ENCODE results near the gene ARL5A.
A peak's percentile ranks its signal among the peaks of the same experiment; 100 is the strongest.

Gene ARL5A

GRCh38 chr2:151776367-151776766 is 51.9 kb downstream of the ARL5A start:
- no peak overlapping the region for H3K4me3 ChIP-seq (ENCODE audit: low read length)
- peaks cover 21% of the 10 kb centered on the region for H3K4me1 ChIP-seq (ENCODE audit: control insufficient read depth, insufficient read depth, low read length)
- H3K4me2 ChIP-seq (ENCODE audit: low read length), result no peak overlapping the region
- H3K36me3 ChIP-seq (ENCODE audit: insufficient read depth, low read length), result peaks cover 13% of the 10 kb centered on the region
- no peaks in the 10 kb centered on the region for H3K9me3 ChIP-seq (replicated peaks; ENCODE audit: low read length)
- no peak overlapping the region for H3K9ac ChIP-seq (ENCODE audit: low read depth, low read length)
- no peaks in the 10 kb centered on the region for H3K27me3 ChIP-seq (ENCODE audit: control insufficient read depth, insufficient read depth, low read length)

DNA sequence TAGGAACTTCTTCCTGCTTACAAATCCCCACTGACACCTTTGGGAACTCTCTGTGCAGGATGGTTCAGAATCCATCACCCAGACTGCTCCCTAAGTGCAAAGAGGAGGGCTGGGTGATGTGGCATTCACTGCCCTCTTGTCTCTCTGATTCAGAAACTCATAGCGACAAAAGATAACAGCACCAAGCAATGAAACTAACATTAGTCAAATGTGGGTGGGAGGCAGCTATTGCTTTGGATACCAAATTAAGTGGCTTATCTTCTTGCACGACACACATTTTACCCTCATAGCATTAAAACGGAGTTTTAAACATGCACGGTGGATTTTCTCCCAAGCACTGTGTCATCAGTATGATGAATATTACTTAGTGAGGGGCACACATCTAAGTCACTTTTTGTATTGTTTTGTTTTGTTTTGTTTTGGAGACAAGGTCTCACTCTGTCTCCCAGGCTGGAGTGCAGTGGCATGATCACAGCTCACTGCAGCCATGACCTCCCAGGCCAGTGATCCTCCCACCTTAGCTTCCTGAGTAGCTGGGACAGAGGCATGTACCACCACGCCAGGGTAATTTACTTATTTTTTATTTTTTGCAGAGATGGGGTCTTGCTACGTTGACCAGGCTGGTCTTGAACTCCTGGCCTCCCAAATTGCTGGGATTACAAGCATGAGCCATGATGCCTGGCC is 53.0 kb downstream of the ARL5A start:
- peak overlapping the region; percentile 26 for H3K4me3 ChIP-seq (ENCODE audit: low read length)
- peaks cover 12% of the 10 kb centered on the region for H3K36me3 ChIP-seq (ENCODE audit: insufficient read depth, low read length)
- no peaks in the 10 kb centered on the region for H3K27me3 ChIP-seq (ENCODE audit: control insufficient read depth, insufficient read depth, low read length)
- no peaks in the 10 kb centered on the region for H3K9me3 ChIP-seq (replicated peaks; ENCODE audit: low read length)
- peak overlapping the region; percentile 63 for H3K9ac ChIP-seq (ENCODE audit: low read depth, low read length)
- H3K4me2 ChIP-seq (ENCODE audit: low read length), result peak overlapping the region; percentile 65
- H3K4me1 ChIP-seq (ENCODE audit: control insufficient read depth, insufficient read depth, low read length), result peaks cover 21% of the 10 kb centered on the region

DNA sequence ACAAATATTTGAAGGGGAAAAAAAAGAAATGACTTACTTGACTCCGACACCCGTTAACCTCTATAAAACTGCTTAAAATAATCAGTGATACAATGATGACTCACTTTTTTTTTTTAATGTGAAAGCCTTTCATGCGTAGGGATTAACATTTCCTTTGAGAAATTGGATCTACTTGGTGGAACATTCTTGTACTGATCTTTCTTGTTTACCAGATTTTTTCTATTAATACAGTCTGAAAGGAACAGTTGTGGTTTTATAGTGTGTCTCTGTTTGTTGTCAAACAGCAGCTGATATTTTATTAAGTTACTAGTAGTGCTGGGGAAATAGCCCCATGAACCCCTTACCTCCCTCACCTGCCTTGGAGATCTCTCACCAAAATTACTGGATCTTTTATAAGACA is 53.7 kb downstream of the ARL5A start:
- Histone ChIP-seq H3K36me3 (ENCODE audit: insufficient read depth, low read length) (peaks cover 10% of the 10 kb centered on the region), H3K4me3 (ENCODE audit: low read length) (peak overlapping the region; percentile 26), H3K9ac (ENCODE audit: low read depth, low read length) (peak overlapping the region; percentile 63)

GRCh38 chr2:151771599-151772358 is 56.4 kb downstream of the ARL5A start:
- no peaks in the 10 kb centered on the region for H3K27me3 ChIP-seq (ENCODE audit: control insufficient read depth, insufficient read depth, low read length)
- peaks cover 5% of the 10 kb centered on the region for H3K36me3 ChIP-seq (ENCODE audit: insufficient read depth, low read length)
- H3K9ac ChIP-seq (ENCODE audit: low read depth, low read length), result no peak overlapping the region
- peaks cover 29% of the 10 kb centered on the region for H3K4me1 ChIP-seq (ENCODE audit: control insufficient read depth, insufficient read depth, low read length)
- no peak overlapping the region for H3K4me2 ChIP-seq (ENCODE audit: low read length)
- H3K4me3 ChIP-seq (ENCODE audit: low read length), result no peak overlapping the region
- H3K9me3 ChIP-seq (replicated peaks; ENCODE audit: low read length), result no peaks in the 10 kb centered on the region

More for the DNA sequence above, 53.7 kb downstream of the ARL5A start:
- no peaks in the 10 kb centered on the region for H3K27me3 ChIP-seq (ENCODE audit: control insufficient read depth, insufficient read depth, low read length)
- peaks cover 21% of the 10 kb centered on the region for H3K4me1 ChIP-seq (ENCODE audit: control insufficient read depth, insufficient read depth, low read length)
- peak overlapping the region; percentile 65 for H3K4me2 ChIP-seq (ENCODE audit: low read length)
- no peaks in the 10 kb centered on the region for H3K9me3 ChIP-seq (replicated peaks; ENCODE audit: low read length)

DNA sequence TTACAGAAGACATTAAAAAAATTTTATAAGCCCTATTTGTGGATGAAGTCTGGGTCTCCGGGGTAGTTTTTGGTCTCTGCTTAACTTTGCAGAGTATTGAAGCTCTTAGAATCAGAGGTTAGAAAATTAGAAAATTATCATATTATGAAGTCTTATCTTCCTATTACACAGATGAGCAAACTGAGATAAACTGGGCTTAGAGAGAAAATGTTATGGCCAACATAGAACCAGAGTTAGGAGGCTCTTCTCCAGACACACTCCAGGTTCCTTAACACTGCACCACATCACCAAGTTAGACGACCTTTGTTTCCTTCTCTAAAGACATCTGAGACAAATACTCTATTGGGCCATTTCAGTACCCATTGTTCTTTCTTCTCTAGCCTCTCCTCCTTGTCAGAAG is 57.2 kb downstream of the ARL5A start:
- no peak overlapping the region for H3K4me3 ChIP-seq (ENCODE audit: low read length)
- no peak overlapping the region for H3K4me2 ChIP-seq (ENCODE audit: low read length)
- H3K9ac ChIP-seq (ENCODE audit: low read depth, low read length), result no peak overlapping the region

DNA sequence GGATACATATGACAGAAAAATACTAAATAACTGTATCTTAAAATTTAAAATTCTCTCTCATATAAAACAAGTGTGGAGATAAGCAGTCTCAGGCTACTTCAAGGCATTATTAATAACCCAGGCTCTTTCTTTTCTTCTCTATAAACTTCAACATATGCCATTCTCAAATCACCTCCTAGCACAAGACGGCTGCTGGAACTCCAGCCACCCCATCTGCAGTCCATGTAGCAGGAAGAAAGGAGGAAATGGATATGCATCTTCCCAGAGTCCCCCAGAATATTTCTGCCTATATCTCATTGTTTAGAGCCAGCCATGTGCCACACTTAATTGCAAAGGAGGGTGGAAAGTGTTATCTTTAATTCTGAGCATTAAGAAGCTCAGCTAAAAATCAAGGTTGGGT is 58.6 kb downstream of the ARL5A start:
- Histone ChIP-seq H3K36me3 (ENCODE audit: insufficient read depth, low read length) (no peaks in the 10 kb centered on the region), H3K4me2 (ENCODE audit: low read length) (no peak overlapping the region), H3K4me3 (ENCODE audit: low read length) (no peak overlapping the region), H3K4me1 (ENCODE audit: control insufficient read depth, insufficient read depth, low read length) (peaks cover 16% of the 10 kb centered on the region), H3K27me3 (ENCODE audit: control insufficient read depth, insufficient read depth, low read length) (no peaks in the 10 kb centered on the region), H3K9ac (ENCODE audit: low read depth, low read length) (no peak overlapping the region), H3K9me3 (replicated peaks; ENCODE audit: low read length) (no peaks in the 10 kb centered on the region)

More for the DNA sequence above, 57.2 kb downstream of the ARL5A start:
- Histone ChIP-seq H3K4me1 (ENCODE audit: control insufficient read depth, insufficient read depth, low read length) (peaks cover 29% of the 10 kb centered on the region), H3K27me3 (ENCODE audit: control insufficient read depth, insufficient read depth, low read length) (no peaks in the 10 kb centered on the region), H3K36me3 (ENCODE audit: insufficient read depth, low read length) (peaks cover 1% of the 10 kb centered on the region), H3K9me3 (replicated peaks; ENCODE audit: low read length) (no peaks in the 10 kb centered on the region)

DNA sequence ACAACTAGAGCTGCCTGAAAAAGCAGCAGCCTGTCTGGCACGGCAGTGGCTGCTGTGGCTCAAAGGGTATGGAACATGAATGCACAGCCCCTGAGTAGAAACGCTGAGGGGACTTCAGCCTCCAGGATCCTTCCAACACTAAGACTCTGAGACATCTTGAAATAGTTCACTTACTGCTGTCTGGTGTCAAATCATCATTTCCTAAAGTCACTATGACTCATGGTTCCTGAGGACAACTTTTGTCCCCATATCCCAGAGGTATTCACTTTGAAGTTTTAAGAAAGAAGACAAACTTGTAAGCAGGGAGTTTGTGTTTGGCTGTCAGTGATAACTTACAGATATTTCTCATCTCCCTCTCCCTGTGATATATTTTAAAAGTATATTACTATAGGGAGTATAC is 60.7 kb downstream of the ARL5A start:
- Histone ChIP-seq H3K9me3 (replicated peaks; ENCODE audit: low read length) (no peaks in the 10 kb centered on the region), H3K4me3 (ENCODE audit: low read length) (no peak overlapping the region), H3K4me1 (ENCODE audit: control insufficient read depth, insufficient read depth, low read length) (peaks cover 12% of the 10 kb centered on the region), H3K4me2 (ENCODE audit: low read length) (no peak overlapping the region), H3K27me3 (ENCODE audit: control insufficient read depth, insufficient read depth, low read length) (no peaks in the 10 kb centered on the region), H3K9ac (ENCODE audit: low read depth, low read length) (no peak overlapping the region), H3K36me3 (ENCODE audit: insufficient read depth, low read length) (no peaks in the 10 kb centered on the region)

- H3K4me3 ChIP-seq (ENCODE audit: low read length), result no peak overlapping the region
- H3K27me3 ChIP-seq (ENCODE audit: control insufficient read depth, insufficient read depth, low read length), result no peaks in the 10 kb centered on the region
- no peaks in the 10 kb centered on the region for H3K9me3 ChIP-seq (replicated peaks; ENCODE audit: low read length)
- no peak overlapping the region for H3K4me2 ChIP-seq (ENCODE audit: low read length)
- H3K36me3 ChIP-seq (ENCODE audit: insufficient read depth, low read length), result no peaks in the 10 kb centered on the region
- H3K9ac ChIP-seq (ENCODE audit: low read depth, low read length), result no peak overlapping the region
- H3K4me1 ChIP-seq (ENCODE audit: control insufficient read depth, insufficient read depth, low read length), result peaks cover 8% of the 10 kb centered on the region
These were observed 61.6 kb downstream of the ARL5A start for GRCh38 chr2:151766437-151767153.

DNA sequence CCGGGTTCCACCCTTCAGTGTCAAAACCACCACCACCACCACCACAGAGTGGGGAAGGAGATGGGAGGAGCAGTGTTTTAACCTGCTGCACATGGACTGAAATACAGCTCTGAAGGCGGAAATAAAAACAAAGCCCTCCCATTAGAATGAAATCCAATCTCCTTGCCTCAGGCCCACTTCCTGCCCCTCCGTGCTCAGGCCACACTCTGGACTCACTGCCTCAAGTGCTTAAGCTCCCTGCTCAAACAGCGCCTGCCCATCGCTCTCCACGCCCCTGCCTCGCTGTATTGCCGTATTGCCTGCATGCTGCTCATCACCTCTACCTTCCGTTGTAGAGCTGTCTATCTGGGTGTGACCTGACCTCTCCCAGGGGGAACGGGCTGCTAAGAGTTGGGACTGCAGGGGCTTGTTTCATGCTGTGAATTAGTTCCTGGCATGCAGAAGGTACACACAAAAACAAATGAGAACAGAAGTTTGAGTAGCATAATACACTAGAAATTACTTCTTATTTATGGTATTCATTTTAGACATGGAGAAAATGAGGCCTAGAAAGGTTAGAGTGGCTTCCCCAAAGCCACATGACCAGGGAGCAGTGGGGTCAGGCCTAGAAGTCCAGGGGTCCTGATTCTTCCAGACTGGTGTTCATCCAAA is 62.3 kb downstream of the ARL5A start:
- H3K4me1 ChIP-seq (ENCODE audit: control insufficient read depth, insufficient read depth, low read length), result peaks cover 8% of the 10 kb centered on the region
- no peaks in the 10 kb centered on the region for H3K9me3 ChIP-seq (replicated peaks; ENCODE audit: low read length)
- H3K4me3 ChIP-seq (ENCODE audit: low read length), result no peak overlapping the region
- no peak overlapping the region for H3K4me2 ChIP-seq (ENCODE audit: low read length)
- H3K9ac ChIP-seq (ENCODE audit: low read depth, low read length), result no peak overlapping the region
- H3K36me3 ChIP-seq (ENCODE audit: insufficient read depth, low read length), result no peaks in the 10 kb centered on the region
- H3K27me3 ChIP-seq (ENCODE audit: control insufficient read depth, insufficient read depth, low read length), result no peaks in the 10 kb centered on the region

- Histone ChIP-seq H3K27me3 (ENCODE audit: control insufficient read depth, insufficient read depth, low read length) (no peaks in the 10 kb centered on the region), H3K9me3 (replicated peaks; ENCODE audit: low read length) (no peaks in the 10 kb centered on the region), H3K4me2 (ENCODE audit: low read length) (no peak overlapping the region), H3K36me3 (ENCODE audit: insufficient read depth, low read length) (no peaks in the 10 kb centered on the region), H3K4me3 (ENCODE audit: low read length) (no peak overlapping the region), H3K9ac (ENCODE audit: low read depth, low read length) (no peak overlapping the region), H3K4me1 (ENCODE audit: control insufficient read depth, insufficient read depth, low read length) (peaks cover 5% of the 10 kb centered on the region)
These were observed 65.5 kb downstream of the ARL5A start for GRCh38 chr2:151762694-151763093.

DNA sequence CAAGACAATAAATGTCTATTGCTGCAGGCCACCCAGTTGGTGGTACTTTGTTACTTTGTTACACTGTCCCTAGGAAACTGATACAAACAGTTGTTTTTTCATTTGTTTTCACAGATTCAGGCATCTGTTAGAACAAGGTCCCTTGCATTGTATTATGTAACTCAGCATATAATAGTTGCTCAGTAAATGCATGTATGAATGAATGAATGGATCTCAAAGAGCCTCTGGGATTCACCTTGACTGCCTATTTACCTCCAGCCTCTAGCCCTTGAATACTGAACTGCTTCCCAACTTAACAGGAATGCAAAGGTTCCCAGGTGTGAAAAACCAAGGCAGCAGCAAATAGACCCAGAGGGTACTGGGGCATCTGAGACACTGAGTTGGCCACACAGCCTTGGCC is 66.5 kb downstream of the ARL5A start:
- Histone ChIP-seq H3K9me3 (replicated peaks; ENCODE audit: low read length) (no peaks in the 10 kb centered on the region), H3K4me3 (ENCODE audit: low read length) (no peak overlapping the region), H3K27me3 (ENCODE audit: control insufficient read depth, insufficient read depth, low read length) (no peaks in the 10 kb centered on the region), H3K4me2 (ENCODE audit: low read length) (no peak overlapping the region), H3K4me1 (ENCODE audit: control insufficient read depth, insufficient read depth, low read length) (no peaks in the 10 kb centered on the region), H3K9ac (ENCODE audit: low read depth, low read length) (no peak overlapping the region), H3K36me3 (ENCODE audit: insufficient read depth, low read length) (no peaks in the 10 kb centered on the region)
